ENCODE data around the gene CD27.
"Not testable (repeated sequence)": the region's sequence is repeated elsewhere in the genome, so short reads cannot be mapped to it uniquely, and the experiment has no call there.

The CD27 gene

DNA sequence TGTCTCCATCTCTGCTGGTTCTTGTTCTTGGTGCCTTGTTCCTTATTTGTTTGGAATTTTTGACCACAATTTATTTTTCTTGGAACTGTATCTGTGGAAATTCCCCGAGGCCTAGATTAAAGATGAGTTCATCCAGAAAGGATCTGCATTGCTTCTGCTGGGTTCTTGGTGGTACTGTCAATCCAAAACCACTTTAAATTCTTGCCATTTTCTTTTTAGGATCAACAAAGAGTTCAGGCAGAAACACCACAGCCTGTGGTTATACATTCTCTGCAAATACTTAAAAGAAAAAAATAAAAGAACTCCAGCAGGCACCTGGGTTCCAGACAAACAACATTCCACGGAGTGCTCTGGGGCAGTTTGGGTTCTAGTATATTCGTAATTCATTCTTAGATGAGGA, 31.7 kb downstream of the CD27 start:
- Histone ChIP-seq H3F3A (ENCODE audit: insufficient read depth) (peaks cover 7% of the 10 kb centered on the region; the same call in 1 of the 2 replicates), H3K27me3 (ENCODE audit: low read length) (no peaks in the 10 kb centered on the region), H3K79me2 (ENCODE audit: insufficient read depth, low read length) (no peaks in the 10 kb centered on the region), H3K36me3 (ENCODE audit: low read length) (no peaks in the 10 kb centered on the region), H4K20me1 (ENCODE audit: low read depth, low read length) (no peaks in the 10 kb centered on the region), H3K4me3 (ENCODE audit: insufficient read depth, low read length, poor library complexity, severe bottlenecking) (no peak overlapping the region), H3K9ac (ENCODE audit: low read length) (no peak overlapping the region), H3K4me2 (ENCODE audit: low read depth, low read length, poor library complexity, severe bottlenecking) (no peak overlapping the region), H3K27ac (ENCODE audit: low read depth, low read length) (no peak overlapping the region), H3K9me2 (replicated peaks; ENCODE audit: insufficient read depth, low read length) (no peaks in the 10 kb centered on the region), H2AFZ (ENCODE audit: low read depth, low read length, severe bottlenecking) (no peak overlapping the region), H3K9me3 (ENCODE audit: insufficient read depth, low read length) (no peaks in the 10 kb centered on the region)
- TF ChIP-seq EZH2phosphoT487 (conservative IDR thresholded peaks at IDR 0.05; ENCODE audit: low read length): no peak
- no peak for TF ChIP-seq CTCF (IDR thresholded peaks at IDR 0.05; ENCODE audit: insufficient read depth, low read length, poor library complexity, severe bottlenecking)

GRCh38 chr12:6477601-6478377, 33.0 kb downstream of the CD27 start:
- not testable (repeated sequence) for H2AFZ ChIP-seq (ENCODE audit: low read depth, low read length, severe bottlenecking); H3K27ac ChIP-seq (ENCODE audit: low read depth, low read length); H3K36me3 ChIP-seq (ENCODE audit: low read length)

GRCh38 chr12:6478416-6478815, 33.7 kb downstream of the CD27 start:
- Histone ChIP-seq H3K36me3 (ENCODE audit: low read length) (no peaks in the 10 kb centered on the region), H3K9me3 (ENCODE audit: insufficient read depth, low read length) (no peaks in the 10 kb centered on the region), H3K9ac (ENCODE audit: low read length) (no peak overlapping the region), H3K9me2 (replicated peaks; ENCODE audit: insufficient read depth, low read length) (no peaks in the 10 kb centered on the region), H3K4me3 (ENCODE audit: insufficient read depth, low read length, poor library complexity, severe bottlenecking) (no peak overlapping the region), H4K20me1 (ENCODE audit: low read depth, low read length) (no peaks in the 10 kb centered on the region), H2AFZ (ENCODE audit: low read depth, low read length, severe bottlenecking) (no peak overlapping the region), H3K27ac (ENCODE audit: low read depth, low read length) (no peak overlapping the region), H3F3A (ENCODE audit: insufficient read depth) (no peaks in the 10 kb centered on the region), H3K79me2 (ENCODE audit: insufficient read depth, low read length) (no peaks in the 10 kb centered on the region), H3K27me3 (ENCODE audit: low read length) (no peaks in the 10 kb centered on the region), H3K4me2 (ENCODE audit: low read depth, low read length, poor library complexity, severe bottlenecking) (no peak overlapping the region)
- TF ChIP-seq CTCF (IDR thresholded peaks at IDR 0.05; ENCODE audit: insufficient read depth, low read length, poor library complexity, severe bottlenecking): no peak
- TF ChIP-seq EZH2phosphoT487 (conservative IDR thresholded peaks at IDR 0.05; ENCODE audit: low read length): no peak

More at GRCh38 chr12:6477601-6478377, 33.0 kb downstream of the CD27 start:
- not testable (repeated sequence) for H3K9me2 ChIP-seq (replicated peaks; ENCODE audit: insufficient read depth, low read length); H3K27me3 ChIP-seq (ENCODE audit: low read length); H3K4me3 ChIP-seq (ENCODE audit: insufficient read depth, low read length, poor library complexity, severe bottlenecking); H3K79me2 ChIP-seq (ENCODE audit: insufficient read depth, low read length); H3F3A ChIP-seq (ENCODE audit: insufficient read depth); H3K9me3 ChIP-seq (ENCODE audit: insufficient read depth, low read length); H3K9ac ChIP-seq (ENCODE audit: low read length); H4K20me1 ChIP-seq (ENCODE audit: low read depth, low read length); H3K4me2 ChIP-seq (ENCODE audit: low read depth, low read length, poor library complexity, severe bottlenecking)

- Histone ChIP-seq H3K9me3 (ENCODE audit: insufficient read depth, low read length) (no peaks in the 10 kb centered on the region), H4K20me1 (ENCODE audit: low read depth, low read length) (no peaks in the 10 kb centered on the region), H3K27me3 (ENCODE audit: low read length) (no peaks in the 10 kb centered on the region), H3K27ac (ENCODE audit: low read depth, low read length) (no peak overlapping the region), H3K9ac (ENCODE audit: low read length) (no peak overlapping the region), H3F3A (ENCODE audit: insufficient read depth) (peaks cover 15% of the 10 kb centered on the region), H3K4me3 (ENCODE audit: insufficient read depth, low read length, poor library complexity, severe bottlenecking) (no peak overlapping the region), H2AFZ (ENCODE audit: low read depth, low read length, severe bottlenecking) (no peak overlapping the region), H3K4me2 (ENCODE audit: low read depth, low read length, poor library complexity, severe bottlenecking) (no peak overlapping the region), H3K36me3 (ENCODE audit: low read length) (peaks cover 6% of the 10 kb centered on the region), H3K79me2 (ENCODE audit: insufficient read depth, low read length) (peaks cover 14% of the 10 kb centered on the region), H3K9me2 (replicated peaks; ENCODE audit: insufficient read depth, low read length) (no peaks in the 10 kb centered on the region)
- TF ChIP-seq EZH2phosphoT487 (conservative IDR thresholded peaks at IDR 0.05; ENCODE audit: low read length): no peak
- TF ChIP-seq CTCF (IDR thresholded peaks at IDR 0.05; ENCODE audit: insufficient read depth, low read length, poor library complexity, severe bottlenecking): no peak
Observed at GRCh38 chr12:6488240-6488639, 43.5 kb downstream of the CD27 start.

Measured in SU-DHL-6 (cell line).